CD14-positive monocyte (primary cell): ENCODE measurements around the gene DRD2. TPM values are rescaled to one million over a fixed set of nuclear protein-coding genes. Genes with fewer than 3 reads are reported as not detected.

Experiments used
- DNase-seq, 3 donors: peaks; one replicate each; pipeline ENCODE4 v3.0.0-alpha.2; 2011 to 2022
- H2AFZ ChIP-seq: 2 replicates; pipeline ENCODE4 v1.6.0; 2012; ENCODE audit warnings: mild to moderate bottlenecking, low read depth, low read length, inconsistent platforms; ENCODE audit not compliant: insufficient read depth, poor library complexity, severe bottlenecking
- H3K27ac ChIP-seq, 2 donors: 1 replicate in 1 of 2; 2 replicates in 1 of 2; pipeline ENCODE4 v1.5.1; 2012 to 2013; ENCODE audit warnings: low read length in 2 of 2, control low read depth in 1 of 2, inconsistent platforms in 1 of 2, low read depth in 1 of 2, mild to moderate bottlenecking in 1 of 2
- H3K27me3 ChIP-seq, 2 donors: one replicate each; pipeline versions ENCODE4 v1.6.0 to v1.6.1; 2011 to 2013; ENCODE audit warnings: low read length in 2 of 2; ENCODE audit not compliant: control insufficient read depth in 2 of 2, insufficient read depth in 2 of 2
- H3K36me3 ChIP-seq, 2 donors: replicated peaks in 1 of 2; 1 replicate in 1 of 2; 2 replicates in 1 of 2; pipeline versions ENCODE4 v1.5.1 to v1.6.1; 2012 to 2013; ENCODE audit warnings: low read length in 2 of 2, control low read depth in 1 of 2, inconsistent platforms in 1 of 2, mild to moderate bottlenecking in 1 of 2; ENCODE audit not compliant: insufficient read depth in 2 of 2, control insufficient read depth in 1 of 2
- H3K4me1 ChIP-seq, 2 donors: 1 replicate in 1 of 2; 2 replicates in 1 of 2; pipeline versions ENCODE4 v1.5.1 to v1.6.1; 2012 to 2013; ENCODE audit warnings: low read length in 2 of 2, control low read depth in 1 of 2, inconsistent platforms in 1 of 2, mild to moderate bottlenecking in 1 of 2, moderate library complexity in 1 of 2; ENCODE audit not compliant: insufficient read depth in 2 of 2, control insufficient read depth in 1 of 2
- H3K4me2 ChIP-seq: replicated peaks from 2 replicates; pipeline ENCODE3; 2012; ENCODE audit warnings: low read length, moderate library complexity, mild to moderate bottlenecking; ENCODE audit not compliant: poor library complexity, severe bottlenecking; ENCODE audit errors: extremely low read depth
- H3K4me3 ChIP-seq, 3 experiments: fragments of 200-600 bp in 1 of 3; sonication (generic) in 1 of 3; replicated peaks in 1 of 3; 1 replicate in 2 of 3; 2 replicates in 1 of 3; pipeline ENCODE4 v1.5.1; 2011 to 2013; ENCODE audit warnings: low read length in 3 of 3, mild to moderate bottlenecking in 3 of 3, control low read depth in 2 of 3, low read depth in 2 of 3, inconsistent platforms in 1 of 3, moderate library complexity in 1 of 3
- H3K79me2 ChIP-seq: 2 replicates; pipeline ENCODE4 v1.6.0; 2012; ENCODE audit warnings: mild to moderate bottlenecking, control low read depth, inconsistent platforms, low read length, moderate library complexity; ENCODE audit not compliant: insufficient read depth
- H3K9ac ChIP-seq: 2 replicates; pipeline ENCODE4 v1.6.0; 2017; ENCODE audit warnings: low read length, mild to moderate bottlenecking; ENCODE audit not compliant: insufficient read depth, poor library complexity, severe bottlenecking
- H3K9me3 ChIP-seq, 2 donors: replicated peaks in 1 of 2; 1 replicate in 1 of 2; 2 replicates in 1 of 2; pipeline versions ENCODE4 v1.5.1 to v1.6.1; 2012 to 2013; ENCODE audit warnings: low read length in 2 of 2, control low read depth in 1 of 2; ENCODE audit not compliant: control insufficient read depth in 1 of 2, insufficient read depth in 1 of 2
- H4K20me1 ChIP-seq: 2 replicates; pipeline ENCODE4 v1.6.0; 2012; ENCODE audit warnings: mild to moderate bottlenecking, low read length, control low read depth, moderate library complexity; ENCODE audit not compliant: insufficient read depth
- H3K27ac Mint-ChIP-seq, 7 donors: one replicate each; pipeline ENCODE4 v1.8.0; 2020; ENCODE audit warnings: mild to moderate bottlenecking in 7 of 7, mixed read lengths in 7 of 7, moderate library complexity in 6 of 7, inconsistent platforms in 2 of 7
- H3K27me3 Mint-ChIP-seq, 3 donors: one replicate each; pipeline ENCODE4 v1.8.0; 2021 to 2022; ENCODE audit warnings: low read depth in 3 of 3, mild to moderate bottlenecking in 3 of 3, mixed read lengths in 3 of 3, moderate library complexity in 3 of 3, inconsistent platforms in 1 of 3
- H3K36me3 Mint-ChIP-seq, 2 donors: one replicate each; pipeline ENCODE4 v1.8.0; 2020; ENCODE audit warnings: mixed read lengths in 2 of 2, inconsistent platforms in 1 of 2, mild to moderate bottlenecking in 1 of 2
- H3K4me1 Mint-ChIP-seq: one replicate; pipeline ENCODE4 v1.8.0; 2020; ENCODE audit warnings: mild to moderate bottlenecking, mixed read lengths
- H3K4me3 Mint-ChIP-seq, 2 donors: one replicate each; pipeline ENCODE4 v1.8.0; 2020; ENCODE audit warnings: mild to moderate bottlenecking in 2 of 2, mixed read lengths in 2 of 2, moderate library complexity in 1 of 2
- H3K9me3 Mint-ChIP-seq, 7 donors: one replicate each; pipeline ENCODE4 v1.8.0; 2020 to 2022; ENCODE audit warnings: mixed read lengths in 7 of 7, mild to moderate bottlenecking in 6 of 7, moderate library complexity in 6 of 7, inconsistent platforms in 2 of 7
- WGBS: methylation state at CpG from one replicate; pipeline ENCODE4 v1.1.5; 2013; ENCODE audit warnings: missing lambda C conversion rate; ENCODE audit not compliant: insufficient coverage; 5-methylcytosine and 5-hydroxymethylcytosine counted together
- intact Hi-C, 2 donors: fragments of 100-400 bp; cut with micrococcal nuclease; formaldehyde crosslinking; loops; one replicate each; pipeline versions ENCODE4 v1.15.0 to v1.15.1; 2023
- polyA plus RNA-seq, 3 donors: library from polyadenylated mRNA; depleted of rRNA in 1 of 3; unstranded in 2 of 3; stranded (reverse) in 1 of 3; fragments of 300-500 nt in 2 of 3; fragments of >200 nt in 1 of 3; fragmentation: Illumina TruSeq in 2 of 3; gene quantifications; 1 replicate in 2 of 3; 2 replicates in 1 of 3; pipeline ENCODE4 v1.2.3, GENCODE V29; 2012 to 2021
- TF ChIP-seq, protein P1 (sequence below): fragments of 200-600 bp; IDR thresholded peaks from one replicate; pipeline ENCODE4 v1.8.0; 2022; ENCODE audit warnings: antibody characterized with exemption, mild to moderate bottlenecking

The DRD2 gene
- polyA plus RNA-seq, 3 donors = not detected

DNA sequence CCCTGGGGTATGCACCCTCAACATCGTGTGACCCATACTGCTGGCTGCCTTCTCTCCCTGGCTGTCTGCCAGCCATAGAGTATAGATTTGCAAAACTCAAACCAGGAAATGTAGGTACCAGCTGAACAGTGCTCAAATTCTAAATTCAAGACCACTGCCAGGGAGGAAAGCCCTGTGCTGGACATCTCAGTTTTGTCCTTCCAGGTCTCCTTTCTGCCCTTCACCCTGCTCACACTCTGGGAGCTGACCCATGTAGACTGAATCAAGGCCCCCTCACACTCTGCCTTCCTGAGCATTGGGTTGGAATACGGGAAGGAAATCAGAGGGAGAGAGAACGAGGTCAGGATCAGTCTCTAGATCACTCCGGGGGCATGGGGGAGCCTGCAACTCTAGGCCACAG, 12.4 kb upstream of the DRD2 start:
- no peak overlapping the region for H3K4me2 ChIP-seq
- no peaks in the 10 kb centered on the region for H3K79me2 ChIP-seq
- no peaks in the 10 kb centered on the region for H3K9me3 ChIP-seq
- no peak overlapping the region for H3K9ac ChIP-seq
- no peak overlapping the region for H3K4me3 ChIP-seq
- H3K9me3 Mint-ChIP-seq = peaks cover 0 to 3% (median 0%) of the 10 kb centered on the region in 7 donors
- 89% methylated on average over 3 of the region's 4 CpGs for WGBS
- H3K36me3 Mint-ChIP-seq = no peaks in the 10 kb centered on the region
- intact Hi-C loops = no loop called here
- no peak overlapping the region for H3K4me3 Mint-ChIP-seq
- H4K20me1 ChIP-seq = no peaks in the 10 kb centered on the region
- DNase-seq = no peak
- peaks cover 4 to 5% (median 5%) of the 10 kb centered on the region in 3 donors for H3K27me3 Mint-ChIP-seq
- no peaks in the 10 kb centered on the region for H3K36me3 ChIP-seq
- H3K27me3 ChIP-seq = no peaks in the 10 kb centered on the region
- no peak overlapping the region for H3K27ac ChIP-seq
- no peak overlapping the region for H2AFZ ChIP-seq
- H3K4me1 ChIP-seq = no peaks in the 10 kb centered on the region
- TF ChIP-seq, protein P1, sequence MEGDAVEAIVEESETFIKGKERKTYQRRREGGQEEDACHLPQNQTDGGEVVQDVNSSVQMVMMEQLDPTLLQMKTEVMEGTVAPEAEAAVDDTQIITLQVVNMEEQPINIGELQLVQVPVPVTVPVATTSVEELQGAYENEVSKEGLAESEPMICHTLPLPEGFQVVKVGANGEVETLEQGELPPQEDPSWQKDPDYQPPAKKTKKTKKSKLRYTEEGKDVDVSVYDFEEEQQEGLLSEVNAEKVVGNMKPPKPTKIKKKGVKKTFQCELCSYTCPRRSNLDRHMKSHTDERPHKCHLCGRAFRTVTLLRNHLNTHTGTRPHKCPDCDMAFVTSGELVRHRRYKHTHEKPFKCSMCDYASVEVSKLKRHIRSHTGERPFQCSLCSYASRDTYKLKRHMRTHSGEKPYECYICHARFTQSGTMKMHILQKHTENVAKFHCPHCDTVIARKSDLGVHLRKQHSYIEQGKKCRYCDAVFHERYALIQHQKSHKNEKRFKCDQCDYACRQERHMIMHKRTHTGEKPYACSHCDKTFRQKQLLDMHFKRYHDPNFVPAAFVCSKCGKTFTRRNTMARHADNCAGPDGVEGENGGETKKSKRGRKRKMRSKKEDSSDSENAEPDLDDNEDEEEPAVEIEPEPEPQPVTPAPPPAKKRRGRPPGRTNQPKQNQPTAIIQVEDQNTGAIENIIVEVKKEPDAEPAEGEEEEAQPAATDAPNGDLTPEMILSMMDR = no peak
- no peak overlapping the region for H3K27ac Mint-ChIP-seq
- no peaks in the 10 kb centered on the region for H3K4me1 Mint-ChIP-seq

DNA sequence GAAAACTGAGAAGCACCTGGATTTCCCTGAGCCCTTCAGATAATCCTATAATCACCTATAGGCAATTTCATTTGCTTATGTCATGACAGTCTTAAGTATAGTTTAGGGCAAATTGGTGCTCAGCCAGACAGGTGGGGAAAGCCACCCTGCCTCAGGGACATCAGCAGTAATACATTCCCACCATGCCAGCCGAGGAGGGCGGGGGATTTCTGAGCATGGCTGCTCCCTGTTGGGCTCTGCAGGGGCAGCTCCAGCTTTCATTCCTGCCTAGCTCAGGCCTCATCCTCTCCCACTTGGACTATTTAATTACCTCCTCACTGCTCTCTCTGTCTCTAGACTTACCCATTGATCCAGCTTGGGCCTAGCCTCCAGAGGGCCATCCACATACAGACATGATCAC, 9.0 kb upstream of the DRD2 start:
- DNase-seq = no peak
- no peak overlapping the region for H3K4me2 ChIP-seq
- no peak overlapping the region for H3K27ac Mint-ChIP-seq
- peaks cover 0 to 3% (median 0%) of the 10 kb centered on the region in 7 donors for H3K9me3 Mint-ChIP-seq
- H3K27me3 Mint-ChIP-seq = peaks cover 5 to 10% (median 9%) of the 10 kb centered on the region in 3 donors
- no peak overlapping the region for H3K4me3 ChIP-seq
- no peaks in the 10 kb centered on the region for H3K4me1 Mint-ChIP-seq
- no peak overlapping the region for H3K27ac ChIP-seq
- no peaks in the 10 kb centered on the region for H4K20me1 ChIP-seq
- H3K4me1 ChIP-seq = no peaks in the 10 kb centered on the region
- TF ChIP-seq, protein P1 = no peak
- intact Hi-C loops = no loop called here
- H3K36me3 Mint-ChIP-seq = no peaks in the 10 kb centered on the region
- no peaks in the 10 kb centered on the region for H3K79me2 ChIP-seq
- no peaks in the 10 kb centered on the region for H3K27me3 ChIP-seq
- H3K36me3 ChIP-seq = no peaks in the 10 kb centered on the region
- no CpG with 5 or more reads among the region's 2 CpGs for WGBS
- H2AFZ ChIP-seq = no peak overlapping the region
- H3K4me3 Mint-ChIP-seq = no peak overlapping the region
- no peaks in the 10 kb centered on the region for H3K9me3 ChIP-seq
- H3K9ac ChIP-seq = no peak overlapping the region
